ENCODE results near the gene CEP63. TPM values are rescaled to one million over a fixed set of nuclear protein-coding genes. Genes with fewer than 3 reads are reported as not detected.

Gene CEP63
- total RNA-seq, 2 experiments from 2014 or later, result 13.2 to 15.1 TPM

GRCh38 chr3:134622806-134623365 lies 137.0 kb downstream of the CEP63 start:
- Histone ChIP-seq H3K27me3 (ENCODE audit: control insufficient read depth in 1 of 2, insufficient read depth in 2 of 2, low read length in 2 of 2) (no peaks in the 10 kb centered on the region), H3K27ac (ENCODE audit: low read depth in 1 of 2, low read length in 2 of 2) (no peak overlapping the region), H3K4me3 (ENCODE audit: low read length) (no peak overlapping the region), H3K9me3 (ENCODE audit: control insufficient read depth in 1 of 2, insufficient read depth in 1 of 2, low read length in 2 of 2) (no peaks in the 10 kb centered on the region), H3K36me3 (ENCODE audit: insufficient read depth, low read length) (no peaks in the 10 kb centered on the region), H3K4me1 (ENCODE audit: insufficient read depth, low read length) (no peaks in the 10 kb centered on the region)
- H3K4me1 Mint-ChIP-seq (ENCODE audit: low read depth), result no peaks in the 10 kb centered on the region
- ChIA-PET POLR2A (no interaction called here), CTCF (no interaction called here)
- intact Hi-C loops (cut with DNase I, micrococcal nuclease), result no loop called here
- H3K9me3 Mint-ChIP-seq, result no peaks in the 10 kb centered on the region
- H3K27me3 Mint-ChIP-seq, result peaks cover 7% of the 10 kb centered on the region
- H3K27ac Mint-ChIP-seq, result no peak overlapping the region
- no peak overlapping the region for H3K4me3 Mint-ChIP-seq
- ATAC-seq (ENCODE audit: poor library complexity) (no peak), DNase-seq (no peak)
- TF ChIP-seq CTCF (IDR thresholded peaks at IDR 0.05), result no peak
- H3K36me3 Mint-ChIP-seq (ENCODE audit: low read depth), result no peaks in the 10 kb centered on the region

- DNase-seq, result peak in 1 of 14 experiments; percentile 20
- H3K4me1 ChIP-seq (ENCODE audit: insufficient read depth, low read length), result no peaks in the 10 kb centered on the region
- H3K9me3 Mint-ChIP-seq, result no peaks in the 10 kb centered on the region
- ATAC-seq (ENCODE audit: poor library complexity), result no peak
- no peaks in the 10 kb centered on the region for H3K4me1 Mint-ChIP-seq (ENCODE audit: low read depth)
- no peak overlapping the region for H3K4me3 ChIP-seq (ENCODE audit: low read length)
- intact Hi-C loops (cut with DNase I, micrococcal nuclease), result no loop called here
- no peak overlapping the region for H3K4me3 Mint-ChIP-seq
- TF ChIP-seq CTCF (IDR thresholded peaks at IDR 0.05), result no peak
- ChIA-PET POLR2A (no interaction called here), CTCF (no interaction called here)
- no peaks in the 10 kb centered on the region for H3K27me3 ChIP-seq (ENCODE audit: control insufficient read depth in 1 of 2, insufficient read depth in 2 of 2, low read length in 2 of 2)
- no peak overlapping the region for H3K27ac Mint-ChIP-seq
- no peaks in the 10 kb centered on the region for H3K36me3 Mint-ChIP-seq (ENCODE audit: low read depth)
- no peak overlapping the region for H3K27ac ChIP-seq (ENCODE audit: low read depth in 1 of 2, low read length in 2 of 2)
- H3K9me3 ChIP-seq (ENCODE audit: control insufficient read depth in 1 of 2, insufficient read depth in 1 of 2, low read length in 2 of 2), result no peaks in the 10 kb centered on the region
- H3K36me3 ChIP-seq (ENCODE audit: insufficient read depth, low read length), result no peaks in the 10 kb centered on the region
- peaks cover 9% of the 10 kb centered on the region for H3K27me3 Mint-ChIP-seq
Observed at GRCh38 chr3:134623615-134624245, 137.9 kb downstream of the CEP63 start.

Other genes starting within 250 kb of the CEP63 start
- gene RYK, start 235.2 kb upstream of the CEP63 start, total RNA-seq, result 10 to 100 TPM; 57.6 to 59.2 TPM
- not detected for gene AMOTL2, start 111.6 kb upstream of the CEP63 start, total RNA-seq
- gene ANAPC13, start 72 bp upstream of the CEP63 start, total RNA-seq, result 10 to 100 TPM; 12.9 to 16.8 TPM
- not detected for gene KY, start 165.0 kb downstream of the CEP63 start, total RNA-seq

All from CD4-positive, alpha-beta T cell (primary cell).